ENCODE measurements around the gene AGBL5. TPM values are rescaled to one million over a fixed set of nuclear protein-coding genes. Genes with fewer than 3 reads are reported as not detected.
A peak's percentile ranks its signal among the peaks of the same experiment; 100 is the strongest.

The AGBL5 gene
- total and polyA plus RNA-seq, 2 donors (not counting 1 experiment from before 2014, with no cell fraction given): 19.8 to 20.9 TPM

DNA sequence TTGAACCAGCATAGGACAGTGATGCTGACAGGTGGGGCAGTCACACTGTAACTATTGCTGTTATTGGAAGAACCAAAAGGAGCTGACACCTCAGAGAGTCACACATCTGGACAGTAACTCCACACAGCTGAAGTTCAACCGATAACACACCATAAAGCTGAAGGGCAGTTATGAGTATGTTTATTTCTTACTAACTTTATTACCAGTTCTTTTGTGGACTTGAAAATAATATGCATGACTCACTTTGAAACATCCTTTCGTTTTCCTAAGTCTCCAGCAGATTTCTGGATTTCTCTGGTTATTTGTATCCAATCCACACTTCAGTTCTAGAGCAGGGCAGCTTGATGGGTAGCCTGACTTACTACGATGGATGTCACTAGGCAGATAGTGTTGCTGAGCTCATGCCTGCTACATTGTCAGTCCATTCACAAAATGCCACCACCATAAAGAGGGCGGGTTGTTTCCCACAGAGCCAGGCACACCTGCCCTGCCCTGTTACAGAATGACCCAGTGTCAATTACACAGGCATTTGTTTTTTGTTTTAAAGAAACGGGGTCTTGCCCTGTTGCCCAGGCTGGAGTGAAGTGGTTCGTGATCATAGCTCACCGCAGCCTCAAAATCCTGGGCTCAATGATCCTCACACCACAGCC lies 8.4 kb upstream of the AGBL5 start:
- Histone ChIP-seq H3K9me3 (ENCODE audit: control insufficient read depth, insufficient read depth, low read depth, low read length) (no peaks in the 10 kb centered on the region), H2AFZ (ENCODE audit: low read length) (no peak overlapping the region), H3K4me3 (replicated peaks in 1 of 4; ENCODE audit: control extremely low read depth in 1 of 4, insufficient read depth in 1 of 4, low read depth in 3 of 4, low read length in 4 of 4) (no peak overlapping the region), H3K79me2 (ENCODE audit: control insufficient read depth, insufficient read depth, low read length) (no peaks in the 10 kb centered on the region), H3K4me1 (ENCODE audit: control insufficient read depth, extremely low read depth, insufficient read depth, low read length) (peaks cover 2% of the 10 kb centered on the region), H3K4me2 (ENCODE audit: extremely low read depth, insufficient read depth, low read length) (no peak overlapping the region), H3K27me3 (ENCODE audit: control insufficient read depth, insufficient read depth, low read length) (no peaks in the 10 kb centered on the region), H3K36me3 (ENCODE audit: control insufficient read depth, insufficient read depth, low read length) (peaks cover 24% of the 10 kb centered on the region), H3K27ac (ENCODE audit: insufficient read depth, low read length) (no peak overlapping the region), H4K20me1 (ENCODE audit: control insufficient read depth, extremely low read depth, insufficient read depth, low read length) (no peaks in the 10 kb centered on the region), H3K9ac (ENCODE audit: insufficient read depth, low read length) (no peak overlapping the region)
- TF ChIP-seq, protein P1, sequence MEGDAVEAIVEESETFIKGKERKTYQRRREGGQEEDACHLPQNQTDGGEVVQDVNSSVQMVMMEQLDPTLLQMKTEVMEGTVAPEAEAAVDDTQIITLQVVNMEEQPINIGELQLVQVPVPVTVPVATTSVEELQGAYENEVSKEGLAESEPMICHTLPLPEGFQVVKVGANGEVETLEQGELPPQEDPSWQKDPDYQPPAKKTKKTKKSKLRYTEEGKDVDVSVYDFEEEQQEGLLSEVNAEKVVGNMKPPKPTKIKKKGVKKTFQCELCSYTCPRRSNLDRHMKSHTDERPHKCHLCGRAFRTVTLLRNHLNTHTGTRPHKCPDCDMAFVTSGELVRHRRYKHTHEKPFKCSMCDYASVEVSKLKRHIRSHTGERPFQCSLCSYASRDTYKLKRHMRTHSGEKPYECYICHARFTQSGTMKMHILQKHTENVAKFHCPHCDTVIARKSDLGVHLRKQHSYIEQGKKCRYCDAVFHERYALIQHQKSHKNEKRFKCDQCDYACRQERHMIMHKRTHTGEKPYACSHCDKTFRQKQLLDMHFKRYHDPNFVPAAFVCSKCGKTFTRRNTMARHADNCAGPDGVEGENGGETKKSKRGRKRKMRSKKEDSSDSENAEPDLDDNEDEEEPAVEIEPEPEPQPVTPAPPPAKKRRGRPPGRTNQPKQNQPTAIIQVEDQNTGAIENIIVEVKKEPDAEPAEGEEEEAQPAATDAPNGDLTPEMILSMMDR (conservative IDR thresholded peaks at IDR 0.05 in 1 of 2, IDR thresholded peaks at IDR 0.05 in 1 of 2; ENCODE audit: low read depth in 1 of 2, low read length in 2 of 2): no peak
- TF ChIP-seq EZH2 (IDR thresholded peaks at IDR 0.05; ENCODE audit: low read length, missing control alignments): no peak
- DNase-seq (ENCODE audit: low read depth in 2 of 2): peak in 1 of 2 donors; percentile 37

DNA sequence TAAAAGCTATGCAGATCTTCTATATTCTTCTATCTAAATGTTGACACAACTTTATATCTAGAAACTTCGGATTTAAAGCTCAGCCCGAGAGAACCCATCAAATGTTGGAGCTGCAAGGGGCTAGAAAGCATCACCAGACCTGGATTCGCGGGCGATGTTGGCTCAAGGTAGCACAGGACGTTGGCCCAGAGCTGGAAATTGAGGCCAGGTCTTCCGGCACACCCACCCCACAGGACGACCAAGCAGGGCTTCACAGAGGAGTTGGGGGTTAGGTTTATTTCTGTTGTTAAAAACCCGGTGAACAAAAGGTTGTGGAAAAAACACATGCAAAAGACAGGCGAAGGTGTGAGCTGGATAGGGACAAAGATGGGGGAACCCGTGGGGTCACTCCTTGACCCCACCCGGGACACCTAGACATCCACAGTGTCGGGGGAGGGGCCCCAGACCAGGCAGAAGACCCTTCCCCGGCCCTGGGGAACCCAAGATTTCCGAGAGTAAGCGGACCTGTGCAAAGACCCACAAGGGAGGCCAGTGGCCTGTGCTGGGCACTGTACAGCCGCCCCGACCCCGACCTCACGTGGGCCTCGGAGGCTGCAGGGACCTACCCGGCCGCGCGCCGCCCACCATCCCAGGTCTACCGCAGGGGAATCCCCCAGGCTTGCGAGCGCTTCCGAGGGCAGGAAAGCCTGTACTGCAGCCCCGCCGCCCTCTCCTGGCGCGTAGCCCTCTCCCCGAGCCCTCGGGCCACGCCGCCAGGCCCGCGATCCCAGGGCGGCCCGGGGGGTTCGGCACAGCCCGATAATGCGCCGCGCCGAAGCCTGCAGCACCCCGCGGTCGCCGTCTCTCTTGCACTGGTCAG lies 1.8 kb upstream of the AGBL5 start:
- Histone ChIP-seq H4K20me1 (ENCODE audit: control insufficient read depth, extremely low read depth, insufficient read depth, low read length) (no peaks in the 10 kb centered on the region), H3K9me3 (ENCODE audit: control insufficient read depth, insufficient read depth, low read depth, low read length) (no peaks in the 10 kb centered on the region), H2AFZ (ENCODE audit: low read length) (peak overlapping the region; percentile 6), H3K4me2 (ENCODE audit: extremely low read depth, insufficient read depth, low read length) (peak overlapping the region; percentile 79), H3K4me1 (ENCODE audit: control insufficient read depth, extremely low read depth, insufficient read depth, low read length) (peaks cover 4% of the 10 kb centered on the region), H3K4me3 (replicated peaks in 1 of 4; ENCODE audit: control extremely low read depth in 1 of 4, insufficient read depth in 1 of 4, low read depth in 3 of 4, low read length in 4 of 4) (peak overlapping the region; percentile 48 to 77 (median 61)), H3K36me3 (ENCODE audit: control insufficient read depth, insufficient read depth, low read length) (no peaks in the 10 kb centered on the region), H3K27me3 (ENCODE audit: control insufficient read depth, insufficient read depth, low read length) (no peaks in the 10 kb centered on the region), H3K27ac (ENCODE audit: insufficient read depth, low read length) (peak overlapping the region; percentile 56), H3K79me2 (ENCODE audit: control insufficient read depth, insufficient read depth, low read length) (no peaks in the 10 kb centered on the region), H3K9ac (ENCODE audit: insufficient read depth, low read length) (peak overlapping the region; percentile 45)
- no peak for DNase-seq (ENCODE audit: low read depth in 2 of 2)
- no peak for TF ChIP-seq EZH2 (IDR thresholded peaks at IDR 0.05; ENCODE audit: low read length, missing control alignments)
- TF ChIP-seq, protein P1 (conservative IDR thresholded peaks at IDR 0.05 in 1 of 2, IDR thresholded peaks at IDR 0.05 in 1 of 2; ENCODE audit: low read depth in 1 of 2, low read length in 2 of 2): no peak

DNA sequence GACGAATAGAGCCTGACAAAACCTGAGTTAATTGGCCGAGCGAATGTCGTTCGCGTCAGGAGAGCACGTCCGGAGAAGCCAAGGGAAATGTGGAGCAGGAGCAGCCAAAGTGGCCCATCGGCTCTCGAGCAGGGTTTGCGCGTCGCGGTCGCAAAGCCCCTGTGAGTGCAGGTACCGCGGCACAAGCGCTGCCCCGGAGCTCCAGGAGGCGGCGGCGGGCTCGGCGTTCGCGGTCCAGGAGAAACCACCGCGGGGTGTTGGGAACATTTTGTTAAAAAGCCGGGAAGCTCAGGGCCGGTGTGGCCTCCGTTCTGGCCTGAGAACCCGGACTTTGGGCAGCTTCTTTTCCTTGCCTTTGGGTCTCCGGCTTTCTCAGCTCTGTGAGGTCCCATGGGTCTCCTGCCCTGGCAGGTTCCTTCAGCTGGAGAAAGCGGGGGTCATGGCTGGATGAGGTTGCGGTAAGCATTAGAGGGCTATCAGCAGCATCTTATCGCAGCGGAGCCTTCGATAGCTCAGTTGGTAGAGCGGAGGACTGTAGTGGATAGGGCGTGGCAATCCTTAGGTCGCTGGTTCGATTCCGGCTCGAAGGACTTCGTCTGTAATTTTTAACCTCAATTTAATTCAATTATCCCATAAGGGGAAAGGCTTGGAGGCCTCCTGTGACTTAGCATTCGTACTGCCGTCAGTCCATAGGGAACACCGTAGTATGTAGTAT lies 1.0 kb upstream of the AGBL5 start:
- Histone ChIP-seq H4K20me1 (ENCODE audit: control insufficient read depth, extremely low read depth, insufficient read depth, low read length) (no peaks in the 10 kb centered on the region), H3K27me3 (ENCODE audit: control insufficient read depth, insufficient read depth, low read length) (no peaks in the 10 kb centered on the region), H3K9ac (ENCODE audit: insufficient read depth, low read length) (peak overlapping the region; percentile 45), H3K9me3 (ENCODE audit: control insufficient read depth, insufficient read depth, low read depth, low read length) (no peaks in the 10 kb centered on the region), H2AFZ (ENCODE audit: low read length) (peak overlapping the region; percentile 6), H3K79me2 (ENCODE audit: control insufficient read depth, insufficient read depth, low read length) (no peaks in the 10 kb centered on the region), H3K27ac (ENCODE audit: insufficient read depth, low read length) (peak overlapping the region; percentile 83), H3K36me3 (ENCODE audit: control insufficient read depth, insufficient read depth, low read length) (peaks cover 2% of the 10 kb centered on the region), H3K4me2 (ENCODE audit: extremely low read depth, insufficient read depth, low read length) (peak overlapping the region; percentile 79), H3K4me3 (replicated peaks in 1 of 4; ENCODE audit: control extremely low read depth in 1 of 4, insufficient read depth in 1 of 4, low read depth in 3 of 4, low read length in 4 of 4) (peak overlapping the region; percentile 66 to 84 (median 76)), H3K4me1 (ENCODE audit: control insufficient read depth, extremely low read depth, insufficient read depth, low read length) (peaks cover 4% of the 10 kb centered on the region)
- peak; percentile 94 to 99 for DNase-seq (ENCODE audit: low read depth in 2 of 2)
- peak; percentile 49 for TF ChIP-seq EZH2 (IDR thresholded peaks at IDR 0.05; ENCODE audit: low read length, missing control alignments)
- TF ChIP-seq, protein P1 (conservative IDR thresholded peaks at IDR 0.05 in 1 of 2, IDR thresholded peaks at IDR 0.05 in 1 of 2; ENCODE audit: low read depth in 1 of 2, low read length in 2 of 2): peak; percentile 37 to 40

Measured in fibroblast of lung (primary cell).